CD4-positive, alpha-beta memory T cell (primary cell): Measurements from ENCODE around the gene ZMIZ1. TPM values are rescaled to one million over a fixed set of nuclear protein-coding genes. Genes with fewer than 3 reads are reported as not detected.

Experiments
- CTCF ChIA-PET: fragments of 350-600 bp; sonication (Branson Sonifier 250); formaldehyde crosslinking; loops from one replicate; lab custom pipeline; 2021; ENCODE audit warnings: inconsistent platforms; ENCODE audit not compliant: partially characterized antibody; lab: Charles Lee
- POLR2A ChIA-PET: fragments of 350-600 bp; sonication (Branson Sonifier 250); formaldehyde crosslinking; loops from one replicate; lab custom pipeline; 2021; ENCODE audit not compliant: partially characterized antibody; lab: Charles Lee
- DNase-seq, 5 donors: peaks; one replicate each; pipeline versions ENCODE4 v3.0.0 to v3.0.0-alpha.2; 2020 to 2022; ENCODE audit warnings: mixed read lengths in 1 of 5
- H3K27ac ChIP-seq: one replicate; pipeline ENCODE4 v1.7.0; 2013; ENCODE audit warnings: low read depth, low read length
- H3K27me3 ChIP-seq: 2 replicates; pipeline ENCODE4 v1.7.0; 2013; ENCODE audit warnings: mild to moderate bottlenecking, low read length, moderate library complexity; ENCODE audit not compliant: insufficient read depth
- H3K36me3 ChIP-seq: 2 replicates; pipeline ENCODE4 v1.7.0; 2013; ENCODE audit warnings: mild to moderate bottlenecking, low read length, moderate library complexity; ENCODE audit not compliant: insufficient read depth
- H3K4me1 ChIP-seq: 2 replicates; pipeline ENCODE4 v1.7.0; 2013; ENCODE audit warnings: mild to moderate bottlenecking, low read length, moderate library complexity; ENCODE audit not compliant: insufficient read depth
- H3K4me3 ChIP-seq, 2 donors: one replicate each; pipeline ENCODE4 v1.7.0; 2013; ENCODE audit warnings: low read length in 2 of 2, mild to moderate bottlenecking in 1 of 2
- H3K9me3 ChIP-seq, 2 donors: one replicate each; pipeline ENCODE4 v1.7.0; 2013; ENCODE audit warnings: low read length in 2 of 2, control low read depth in 1 of 2; ENCODE audit not compliant: control insufficient read depth in 1 of 2
- H3K27ac Mint-ChIP-seq, 7 donors: one replicate each; pipeline ENCODE4 v1.8.0; 2020 to 2021; ENCODE audit warnings: mixed read lengths in 7 of 7, mild to moderate bottlenecking in 6 of 7, inconsistent platforms in 3 of 7, moderate library complexity in 3 of 7
- H3K27me3 Mint-ChIP-seq, 2 donors: one replicate each; pipeline ENCODE4 v1.8.0; 2020 to 2021; ENCODE audit warnings: mixed read lengths in 2 of 2
- H3K36me3 Mint-ChIP-seq, 2 donors: one replicate each; pipeline ENCODE4 v1.8.0; 2020 to 2021; ENCODE audit warnings: mixed read lengths in 2 of 2, inconsistent platforms in 1 of 2, mild to moderate bottlenecking in 1 of 2
- H3K4me1 Mint-ChIP-seq, 4 donors: one replicate each; pipeline ENCODE4 v1.8.0; 2020 to 2021; ENCODE audit warnings: mixed read lengths in 4 of 4, mild to moderate bottlenecking in 1 of 4
- H3K4me3 Mint-ChIP-seq, 8 donors: one replicate each; pipeline ENCODE4 v1.8.0; 2020 to 2021; ENCODE audit warnings: mixed read lengths in 8 of 8, mild to moderate bottlenecking in 7 of 8, moderate library complexity in 6 of 8, inconsistent platforms in 3 of 8
- H3K9me3 Mint-ChIP-seq, 8 donors: one replicate each; pipeline ENCODE4 v1.8.0; 2020 to 2021; ENCODE audit warnings: mixed read lengths in 8 of 8, mild to moderate bottlenecking in 5 of 8, inconsistent platforms in 3 of 8, moderate library complexity in 1 of 8
- intact Hi-C: fragments of 100-400 bp; cut with micrococcal nuclease; formaldehyde crosslinking; loops from one replicate; pipeline ENCODE4 v1.15.1; 2023
- polyA plus RNA-seq, 2 donors: library from polyadenylated mRNA; unstranded; fragments of 300-500 nt; fragmentation: Illumina TruSeq; gene quantifications; one replicate each; pipeline ENCODE4 v1.2.3, GENCODE V29; 2021
- total RNA-seq, 2 experiments: library from RNA; stranded (reverse); gene quantifications; one replicate each; pipeline ENCODE4 v1.2.3, GENCODE V29; 2021

Gene ZMIZ1
- total and polyA plus RNA-seq, 4 experiments from 2014 or later: 0.58 to 25.4 (median 14.0) TPM

- Histone ChIP-seq H3K9me3 (no peaks in the 10 kb centered on the region), H3K27ac (no peak overlapping the region), H3K36me3 (no peaks in the 10 kb centered on the region), H3K4me1 (peaks cover 59% of the 10 kb centered on the region), H3K4me3 (no peak overlapping the region), H3K27me3 (no peaks in the 10 kb centered on the region)
- H3K9me3 Mint-ChIP-seq: peaks cover 0 to 2% (median 0%) of the 10 kb centered on the region in 8 donors
- H3K36me3 Mint-ChIP-seq: no peaks in the 10 kb centered on the region
- DNase-seq: no peak
- H3K27me3 Mint-ChIP-seq: no peaks in the 10 kb centered on the region
- intact Hi-C loops: loop anchor here (10.0 kb wide), 2 partner anchors 262 to 1292 kb away; partner anchors contain the start of genes RPS24 and ZMIZ1
- H3K27ac Mint-ChIP-seq: peak overlapping the region in 1 of 7 donors; percentile 9
- H3K4me1 Mint-ChIP-seq: peaks cover 31 to 47% (median 36%) of the 10 kb centered on the region in 4 donors
- ChIA-PET POLR2A (interaction anchor here (1.5 to 2.3 kb wide), 2 partner anchors 10 to 20 kb away, joined by 7 to 12 read pairs; partner anchors contain the start of gene PPIF), CTCF (interaction anchor here (0.9 to 2.3 kb wide), 3 partner anchors 9 to 20 kb away, joined by 3 to 24 read pairs (median 3); partner anchors contain the start of gene PPIF)
- no peak overlapping the region for H3K4me3 Mint-ChIP-seq
Observed at GRCh38 chr10:79327090-79327457, 258.3 kb downstream of the ZMIZ1 start.

DNA sequence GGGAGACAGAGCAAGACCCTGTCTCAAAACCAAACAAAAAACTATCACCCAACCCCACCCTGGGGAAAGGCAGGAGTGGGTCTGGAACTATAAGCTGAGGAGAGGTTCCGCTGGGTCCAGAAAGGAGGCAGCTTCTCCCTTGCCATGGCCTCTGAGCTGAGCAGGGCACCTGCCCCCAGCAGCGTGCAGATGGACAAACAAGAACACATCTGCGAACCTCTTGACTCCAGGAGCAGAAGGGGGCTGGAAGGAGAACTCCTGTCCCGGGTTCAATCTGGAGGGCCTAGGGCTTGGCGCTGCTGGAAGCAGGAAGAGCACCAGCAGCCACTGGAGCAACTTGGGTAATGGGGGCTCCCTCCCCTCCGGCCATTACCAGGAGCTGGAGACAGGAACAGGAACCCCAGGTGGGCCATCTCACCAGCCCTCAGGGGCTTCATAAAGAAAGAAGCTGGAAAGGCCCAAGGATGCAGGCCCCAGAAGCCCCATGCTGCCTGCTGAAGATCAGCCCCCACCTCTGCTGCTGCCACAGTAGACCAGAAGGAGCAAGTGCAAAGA is 259.5 kb downstream of the ZMIZ1 start:
- peak overlapping the region in 2 of 7 donors; percentile 11 to 55 for H3K27ac Mint-ChIP-seq
- H3K27me3 Mint-ChIP-seq: no peaks in the 10 kb centered on the region
- H3K4me1 Mint-ChIP-seq: peaks cover 24 to 39% (median 28%) of the 10 kb centered on the region in 4 donors
- ChIA-PET CTCF (interaction anchor here (2.3 kb wide), 1 partner anchor 18 kb away, joined by 24 read pairs; the partner anchor contains the start of gene PPIF), POLR2A (interaction anchor here (2.3 kb wide), 1 partner anchor 11 kb away, joined by 12 read pairs; no protein-coding TSS in a partner anchor)
- H3K4me3 Mint-ChIP-seq: no peak overlapping the region
- H3K36me3 ChIP-seq: no peaks in the 10 kb centered on the region
- H3K27me3 ChIP-seq: no peaks in the 10 kb centered on the region
- H3K4me3 ChIP-seq: no peak overlapping the region
- DNase-seq: no peak
- H3K9me3 Mint-ChIP-seq: peaks cover 0 to 4% (median 0%) of the 10 kb centered on the region in 8 donors
- intact Hi-C loops: loop anchor here (10.0 kb wide), 2 partner anchors 263 to 1293 kb away; partner anchors contain the start of genes RPS24 and ZMIZ1
- H3K27ac ChIP-seq: no peak overlapping the region
- no peaks in the 10 kb centered on the region for H3K36me3 Mint-ChIP-seq
- peaks cover 50% of the 10 kb centered on the region for H3K4me1 ChIP-seq
- no peaks in the 10 kb centered on the region for H3K9me3 ChIP-seq

- intact Hi-C loops: loop anchor here (10.0 kb wide), 2 partner anchors 264 to 1294 kb away; partner anchors contain the start of genes RPS24 and ZMIZ1
- POLR2A ChIA-PET: interaction anchor here (2.3 kb wide), 1 partner anchor 12 kb away, joined by 12 read pairs; no protein-coding TSS in a partner anchor
- DNase-seq: no peak
- H3K4me1 Mint-ChIP-seq: peaks cover 19 to 35% (median 24%) of the 10 kb centered on the region in 4 donors
- Histone ChIP-seq H3K9me3 (no peaks in the 10 kb centered on the region), H3K4me1 (peaks cover 43% of the 10 kb centered on the region), H3K4me3 (no peak overlapping the region), H3K27me3 (no peaks in the 10 kb centered on the region), H3K27ac (no peak overlapping the region), H3K36me3 (no peaks in the 10 kb centered on the region)
- H3K36me3 Mint-ChIP-seq: no peaks in the 10 kb centered on the region
- H3K27me3 Mint-ChIP-seq: no peaks in the 10 kb centered on the region
- no peak overlapping the region for H3K4me3 Mint-ChIP-seq
- H3K27ac Mint-ChIP-seq: peak overlapping the region in 2 of 7 donors; percentile 9 to 11
- H3K9me3 Mint-ChIP-seq: peaks cover 0 to 4% (median 0%) of the 10 kb centered on the region in 8 donors
- CTCF ChIA-PET: interaction anchor here (2.3 kb wide), 1 partner anchor 18 kb away, joined by 24 read pairs; the partner anchor contains the start of gene PPIF
Observed at GRCh38 chr10:79328737-79329504, 260.2 kb downstream of the ZMIZ1 start.

DNA sequence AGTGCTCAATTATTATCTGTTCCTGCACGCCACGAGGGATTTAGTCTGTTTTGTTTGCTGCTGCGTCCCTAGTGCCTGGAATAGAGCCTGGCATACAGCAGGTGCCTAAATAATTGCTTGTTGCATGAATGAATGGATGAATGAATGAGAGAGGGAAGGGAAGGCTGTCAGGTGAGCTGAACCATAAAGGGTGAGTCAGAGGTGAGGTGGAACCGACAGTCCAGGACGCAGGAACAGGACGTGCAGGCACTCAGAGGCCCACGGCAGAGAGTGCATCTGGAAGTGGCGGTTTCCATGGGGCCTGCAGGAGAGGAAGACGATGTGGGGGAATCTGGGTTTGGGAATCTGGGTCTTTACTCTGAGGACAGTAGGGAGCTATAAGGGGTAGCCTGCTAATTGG is 260.8 kb downstream of the ZMIZ1 start:
- no peak overlapping the region for H3K4me3 Mint-ChIP-seq
- Histone ChIP-seq H3K9me3 (no peaks in the 10 kb centered on the region), H3K27ac (no peak overlapping the region), H3K4me1 (peaks cover 37% of the 10 kb centered on the region), H3K36me3 (no peaks in the 10 kb centered on the region), H3K27me3 (no peaks in the 10 kb centered on the region), H3K4me3 (no peak overlapping the region)
- ChIA-PET CTCF (interaction anchor here (3.4 kb wide), 1 partner anchor 16 kb away, joined by 17 read pairs; the partner anchor contains the start of gene PPIF), POLR2A (no interaction called here)
- intact Hi-C loops: loop anchor here (10.0 kb wide), 2 partner anchors 265 to 1295 kb away; partner anchors contain the start of genes RPS24 and ZMIZ1
- no peak for DNase-seq
- H3K27me3 Mint-ChIP-seq: no peaks in the 10 kb centered on the region
- peaks cover 18 to 33% (median 21%) of the 10 kb centered on the region in 4 donors for H3K4me1 Mint-ChIP-seq
- peaks cover 0 to 4% (median 0%) of the 10 kb centered on the region in 8 donors for H3K9me3 Mint-ChIP-seq
- H3K36me3 Mint-ChIP-seq: no peaks in the 10 kb centered on the region
- H3K27ac Mint-ChIP-seq: peak overlapping the region in 5 of 7 donors; percentile 9 to 90 (median 57)

DNA sequence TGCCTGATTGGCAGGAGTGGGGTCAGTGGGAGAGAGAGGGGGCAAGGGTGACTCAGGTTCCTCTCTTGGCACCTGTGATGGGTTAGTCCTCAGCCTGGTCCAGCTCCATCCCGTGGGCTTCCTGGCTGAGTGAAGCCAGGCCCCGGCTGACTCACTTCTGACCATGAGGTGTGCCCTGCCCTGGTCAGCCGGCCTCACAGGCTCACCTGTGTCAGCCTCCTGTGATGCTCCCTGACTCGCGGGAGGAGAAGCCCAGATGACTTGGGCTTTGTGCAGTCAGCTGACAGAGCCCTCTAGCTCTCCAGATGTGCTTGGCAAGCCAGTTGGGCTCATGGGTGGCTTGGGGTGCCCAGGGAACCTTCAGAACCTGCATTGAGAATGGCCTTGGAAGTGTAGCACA is 262.5 kb downstream of the ZMIZ1 start:
- Histone ChIP-seq H3K4me1 (peaks cover 22% of the 10 kb centered on the region), H3K27me3 (no peaks in the 10 kb centered on the region), H3K27ac (peak overlapping the region; percentile 29), H3K36me3 (no peaks in the 10 kb centered on the region), H3K9me3 (no peaks in the 10 kb centered on the region), H3K4me3 (no peak overlapping the region)
- DNase-seq: no peak
- peak overlapping the region; percentile 76 to 95 (median 89) for H3K27ac Mint-ChIP-seq
- peaks cover 18 to 31% (median 20%) of the 10 kb centered on the region in 4 donors for H3K4me1 Mint-ChIP-seq
- ChIA-PET CTCF (interaction anchor here (1.1 to 3.4 kb wide), 4 partner anchors 11 to 17 kb away, joined by 4 to 17 read pairs (median 9); partner anchors contain the start of gene PPIF), POLR2A (interaction anchor here (1.0 to 3.5 kb wide), 5 partner anchors 8 to 17 kb away, joined by 3 to 27 read pairs (median 7); no protein-coding TSS in a partner anchor)
- peak overlapping the region in 3 of 8 donors; percentile 21 to 67 (median 60) for H3K4me3 Mint-ChIP-seq
- no peaks in the 10 kb centered on the region for H3K27me3 Mint-ChIP-seq
- peaks cover 0 to 4% (median 0%) of the 10 kb centered on the region in 8 donors for H3K9me3 Mint-ChIP-seq
- intact Hi-C loops: loop anchor here (1.0 kb wide), 1 partner anchor 14 kb away; no protein-coding TSS in a partner anchor
- no peaks in the 10 kb centered on the region for H3K36me3 Mint-ChIP-seq

DNA sequence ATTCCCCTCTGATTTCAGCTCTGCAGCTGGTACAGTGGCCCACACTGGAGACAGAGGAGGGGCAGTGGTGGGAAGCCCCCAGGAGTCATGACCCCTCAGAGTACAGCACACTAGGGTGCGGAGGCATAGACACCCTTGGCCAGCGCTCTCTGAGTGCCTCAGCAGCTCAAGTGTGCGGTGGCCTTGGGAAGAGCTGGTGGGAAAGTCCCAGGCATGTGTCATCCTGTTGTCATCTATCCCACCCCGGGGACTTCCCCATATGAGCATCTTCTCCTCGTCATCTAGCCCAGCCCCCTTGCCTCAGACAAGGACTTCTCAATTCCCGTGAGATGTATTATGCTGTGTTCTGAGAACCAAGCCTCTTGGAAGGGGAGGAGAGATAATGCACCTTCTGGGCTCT is 262.9 kb downstream of the ZMIZ1 start:
- Histone ChIP-seq H3K4me1 (peaks cover 20% of the 10 kb centered on the region), H3K4me3 (no peak overlapping the region), H3K27ac (peak overlapping the region; percentile 29), H3K36me3 (no peaks in the 10 kb centered on the region), H3K9me3 (no peaks in the 10 kb centered on the region), H3K27me3 (no peaks in the 10 kb centered on the region)
- peak overlapping the region; percentile 76 to 95 (median 89) for H3K27ac Mint-ChIP-seq
- DNase-seq: peak; percentile 54 to 93 (median 65)
- ChIA-PET POLR2A (interaction anchor here (1.0 to 3.5 kb wide), 5 partner anchors 9 to 16 kb away, joined by 3 to 27 read pairs (median 7); no protein-coding TSS in a partner anchor), CTCF (interaction anchor here (1.1 to 3.4 kb wide), 4 partner anchors 11 to 17 kb away, joined by 4 to 17 read pairs (median 9); partner anchors contain the start of gene PPIF)
- peaks cover 0 to 4% (median 0%) of the 10 kb centered on the region in 8 donors for H3K9me3 Mint-ChIP-seq
- H3K4me3 Mint-ChIP-seq: peak overlapping the region in 6 of 8 donors; percentile 21 to 67 (median 42)
- no peaks in the 10 kb centered on the region for H3K27me3 Mint-ChIP-seq
- H3K36me3 Mint-ChIP-seq: no peaks in the 10 kb centered on the region
- H3K4me1 Mint-ChIP-seq: peaks cover 18 to 31% (median 20%) of the 10 kb centered on the region in 4 donors
- intact Hi-C loops: loop anchor here (1.0 kb wide), 2 partner anchors 14 to 45 kb away; no protein-coding TSS in a partner anchor
